Measurements from ENCODE around the gene DSCAML1. TPM values are rescaled to one million over a fixed set of nuclear protein-coding genes. Genes with fewer than 3 reads are reported as not detected.

The DSCAML1 gene
- total RNA-seq, 1 experiment from 2014 or later, result not detected

GRCh38 chr11:117480221-117480620, 316.8 kb downstream of the DSCAML1 start:
- no peaks in the 10 kb centered on the region for H3K9me2 ChIP-seq (ENCODE audit: insufficient read depth)
- ATAC-seq, result no peak
- ChIA-PET CTCF (no interaction called here), POLR2A (no interaction called here), RAD21 (ENCODE audit: low non-redundant PET in 1 of 2, low total read pairs in 2 of 2, uncharacterized antibody in 2 of 2, unreplicated experiment in 2 of 2) (no interaction called here)
- TF ChIP-seq ZNF274 (IDR thresholded peaks at IDR 0.05; ENCODE audit: low read depth, low read length) (no peak), YY1 (IDR thresholded peaks at IDR 0.05; ENCODE audit: extremely low read depth, insufficient replicate concordance, low read depth, low read length) (no peak), CBX3 (IDR thresholded peaks at IDR 0.05; ENCODE audit: low read depth) (no peak), ELF1 (IDR thresholded peaks at IDR 0.05; ENCODE audit: borderline replicate concordance, low read depth) (no peak), POLR2AphosphoS5 (IDR thresholded peaks at IDR 0.05; ENCODE audit: low read depth, low read length) (no peak)
- H3K79me2 ChIP-seq (ENCODE audit: insufficient read depth, low read length), result no peaks in the 10 kb centered on the region
- H2AFZ ChIP-seq (ENCODE audit: low read depth, low read length, poor library complexity, severe bottlenecking), result no peak overlapping the region
- H3K27me3 ChIP-seq (ENCODE audit: insufficient read depth, low read length), result peaks cover 8% of the 10 kb centered on the region; the same call in 1 of the 2 replicates
- no peaks in the 10 kb centered on the region for H4K20me1 ChIP-seq (ENCODE audit: insufficient read depth)
- H3K9me3 ChIP-seq (ENCODE audit: control insufficient read depth in 1 of 2, insufficient read depth in 1 of 2, low read depth in 1 of 2, low read length in 2 of 2), result no peaks in the 10 kb centered on the region
- no peaks in the 10 kb centered on the region for H3K36me3 ChIP-seq (ENCODE audit: control insufficient read depth in 1 of 2, insufficient read depth in 2 of 2, low read length in 2 of 2)
- no TSS peak for BruUV-seq (replicated peaks)
- H3K4me2 ChIP-seq (ENCODE audit: low read length), result no peak overlapping the region
- no peaks in the 10 kb centered on the region for H3K4me1 ChIP-seq (ENCODE audit: control insufficient read depth in 1 of 2, insufficient read depth in 2 of 2, low read length in 2 of 2)
- no peak for DNase-seq (ENCODE audit: low read depth, low spot score)
- H3K27ac ChIP-seq (ENCODE audit: low read depth, low read length), result no peak overlapping the region
- no peak overlapping the region for H3K9ac ChIP-seq (ENCODE audit: low read length)
- intact Hi-C loops (cut with micrococcal nuclease), result no loop called here
- H3K4me3 ChIP-seq (replicated peaks in 1 of 2; ENCODE audit: low read depth in 1 of 2, low read length in 2 of 2), result no peak overlapping the region

GRCh38 chr11:117479372-117479771, 317.6 kb downstream of the DSCAML1 start:
- no peaks in the 10 kb centered on the region for H3K79me2 ChIP-seq (ENCODE audit: insufficient read depth, low read length)
- POLR2A ChIA-PET, result no interaction called here
- H4K20me1 ChIP-seq (ENCODE audit: insufficient read depth), result no peaks in the 10 kb centered on the region
- no peak overlapping the region for H3K27ac ChIP-seq (ENCODE audit: low read depth, low read length)
- BruUV-seq (replicated peaks), result no TSS peak
- RAD21 ChIA-PET (ENCODE audit: low non-redundant PET in 1 of 2, low total read pairs in 2 of 2, uncharacterized antibody in 2 of 2, unreplicated experiment in 2 of 2), result no interaction called here
- no peak overlapping the region for H3K4me2 ChIP-seq (ENCODE audit: low read length)
- no peak overlapping the region for H2AFZ ChIP-seq (ENCODE audit: low read depth, low read length, poor library complexity, severe bottlenecking)
- peak; percentile 10 for DNase-seq (ENCODE audit: low read depth, low spot score)
- CTCF ChIA-PET, result interaction anchor here (1.1 kb wide), 1 partner anchor 20 kb away, joined by 3 read pairs; no protein-coding TSS in a partner anchor
- no peaks in the 10 kb centered on the region for H3K9me2 ChIP-seq (ENCODE audit: insufficient read depth)
- H3K4me1 ChIP-seq (ENCODE audit: control insufficient read depth in 1 of 2, insufficient read depth in 2 of 2, low read length in 2 of 2), result no peaks in the 10 kb centered on the region
- ATAC-seq, result peak; percentile 97
- H3K9ac ChIP-seq (ENCODE audit: low read length), result no peak overlapping the region
- H3K9me3 ChIP-seq (ENCODE audit: control insufficient read depth in 1 of 2, insufficient read depth in 1 of 2, low read depth in 1 of 2, low read length in 2 of 2), result no peaks in the 10 kb centered on the region
- no peak for TF ChIP-seq POLR2AphosphoS5 (IDR thresholded peaks at IDR 0.05; ENCODE audit: low read depth, low read length)
- TF ChIP-seq CTCF (IDR thresholded peaks at IDR 0.05 in 2 of 3, conservative IDR thresholded peaks at IDR 0.05 in 1 of 3; ENCODE audit: borderline replicate concordance in 1 of 3, insufficient read depth in 1 of 3, low read depth in 2 of 3, low read length in 2 of 3), result peak; percentile 26 to 71 (median 66); a peak in 5 of 6 replicates
- no peak for TF ChIP-seq SIN3A (IDR thresholded peaks at IDR 0.05; ENCODE audit: low read depth)
- no peak overlapping the region for H3K4me3 ChIP-seq (replicated peaks in 1 of 2; ENCODE audit: low read depth in 1 of 2, low read length in 2 of 2)
- H3K36me3 ChIP-seq (ENCODE audit: control insufficient read depth in 1 of 2, insufficient read depth in 2 of 2, low read length in 2 of 2), result no peaks in the 10 kb centered on the region
- intact Hi-C loops (cut with micrococcal nuclease), result no loop called here
- peaks cover 8% of the 10 kb centered on the region; the same call in 1 of the 2 replicates for H3K27me3 ChIP-seq (ENCODE audit: insufficient read depth, low read length)

Measured in HCT116 (cell line).